ENCODE results near the gene ZNF43. TPM values are rescaled to one million over a fixed set of nuclear protein-coding genes. Genes with fewer than 3 reads are reported as not detected.

ZNF43 gene
- total and polyA plus RNA-seq, 5 donors = 4.0 to 8.8 (median 7.7) TPM

Other genes starting within 250 kb of the ZNF43 start
- gene ZNF100, start 68.6 kb downstream of the ZNF43 start, total RNA-seq = 10 to 100 TPM in 1 of 4 donors, 1 to 10 TPM in 3; 3.9 to 10.2 (median 7.7) TPM
- gene ZNF100, start 68.6 kb downstream of the ZNF43 start, polyA plus RNA-seq = 1.7 TPM
- gene ZNF208, start 174.8 kb upstream of the ZNF43 start, total RNA-seq = 10 to 100 TPM; 11.1 to 51.9 (median 28.6) TPM
- 9.7 TPM for gene ZNF208, start 174.8 kb upstream of the ZNF43 start, polyA plus RNA-seq
- gene ZNF257, start 216.3 kb upstream of the ZNF43 start, total RNA-seq = 1 to 10 TPM; 1.5 to 2.2 (median 1.6) TPM
- 2.3 TPM for gene ZNF257, start 216.3 kb upstream of the ZNF43 start, polyA plus RNA-seq